PC-3 (cell line): Measurements from ENCODE around the gene NUDT8. TPM values are rescaled to one million over a fixed set of nuclear protein-coding genes. Genes with fewer than 3 reads are reported as not detected.

ENCODE experiments used
- ATAC-seq: fragments of 200-7000 bp; cut with Tn5 transposase; 2 replicates; pipeline ENCODE4 v1.9.1; 2020; ENCODE audit warnings: mild to moderate bottlenecking, moderate library complexity
- BruUV-seq: library from RNA; stranded (reverse); fragments of 400-500 nt; replicated peaks from 2 replicates; lab custom pipeline; 2021; lab: Mats Ljungman, UMichigan
- CTCF ChIA-PET: fragments of 300-600 bp; sonication (Branson Sonifier 250); formaldehyde crosslinking; loops from one replicate; lab custom pipeline; 2022; ENCODE audit warnings: antibody characterized with exemption; lab: Charles Lee
- POLR2A ChIA-PET: fragments of 300-600 bp; sonication (Branson Sonifier 250); formaldehyde crosslinking; loops from one replicate; lab custom pipeline; 2022; ENCODE audit warnings: antibody characterized with exemption; ENCODE audit not compliant: unreplicated experiment; lab: Charles Lee
- DNase-seq: peaks from one replicate; pipeline ENCODE4 v3.0.0-alpha.2; 2015
- H2AFZ ChIP-seq: fragments of 300-600 bp; sonication (generic); 2 replicates; pipeline ENCODE4 v1.6.0; 2016; ENCODE audit warnings: antibody characterized with exemption, low read length
- H3F3A ChIP-seq: fragments of 300-600 bp; sonication (generic); one replicate; pipeline ENCODE4 v1.6.0; 2017; ENCODE audit warnings: antibody characterized with exemption, low read length, control low read depth, mild to moderate bottlenecking; ENCODE audit not compliant: unreplicated experiment
- H3K27ac ChIP-seq: fragments of 300-600 bp; sonication (generic); 2 replicates; pipeline ENCODE4 v1.5.1; 2016; ENCODE audit warnings: mild to moderate bottlenecking, low read length
- H3K27me3 ChIP-seq: fragments of 300-600 bp; sonication (generic); 2 replicates; pipeline ENCODE4 v1.6.1; 2016; ENCODE audit warnings: low read length, mixed read lengths
- H3K36me3 ChIP-seq: fragments of 300-600 bp; sonication (generic); 2 replicates; pipeline ENCODE4 v1.6.1; 2016; ENCODE audit warnings: low read depth, mixed run types, low read length, mixed read lengths
- H3K4me1 ChIP-seq: fragments of 300-600 bp; sonication (generic); 2 replicates; pipeline ENCODE4 v1.5.1; 2016; ENCODE audit warnings: low read length; ENCODE audit not compliant: insufficient read depth
- H3K4me2 ChIP-seq: fragments of 300-600 bp; sonication (generic); 2 replicates; pipeline ENCODE4 v1.6.0; 2016; ENCODE audit warnings: low read length
- H3K4me3 ChIP-seq: fragments of 300-600 bp; sonication (generic); 2 replicates; pipeline ENCODE4 v1.5.1; 2016; ENCODE audit warnings: mild to moderate bottlenecking, low read length, mixed read lengths
- H3K79me2 ChIP-seq: fragments of 300-600 bp; sonication (generic); 2 replicates; pipeline ENCODE4 v1.6.1; 2017; ENCODE audit warnings: low read length, mixed read lengths
- H3K9ac ChIP-seq: fragments of 300-600 bp; sonication (generic); 2 replicates; pipeline ENCODE4 v1.6.0; 2016; ENCODE audit warnings: mild to moderate bottlenecking, low read length
- H3K9me2 ChIP-seq: fragments of 300-600 bp; sonication (generic); replicated peaks from 2 replicates; pipeline ENCODE4 v1.6.1; 2016; ENCODE audit warnings: mixed run types, low read length, mixed read lengths
- H3K9me3 ChIP-seq: fragments of 300-600 bp; sonication (generic); 2 replicates; pipeline ENCODE4 v1.6.1; 2016; ENCODE audit warnings: low read length, mixed read lengths
- H4K20me1 ChIP-seq: fragments of 300-600 bp; sonication (generic); 2 replicates; pipeline ENCODE4 v1.6.1; 2016; ENCODE audit warnings: low read length, mixed read lengths
- CTCF ChIP-seq: fragments of 300-600 bp; sonication (generic); conservative IDR thresholded peaks from 2 replicates; pipeline ENCODE4 v1.5.1; 2017; ENCODE audit warnings: antibody characterized with exemption, low read depth, mild to moderate bottlenecking, low read length
- EZH2 ChIP-seq: fragments of 300-600 bp; sonication (generic); IDR thresholded peaks from one replicate; pipeline ENCODE4 v1.6.1; 2017; ENCODE audit warnings: antibody characterized with exemption, mild to moderate bottlenecking, low read length; ENCODE audit not compliant: unreplicated experiment
- EZH2phosphoT487 ChIP-seq: fragments of 300-600 bp; sonication (generic); IDR thresholded peaks from 2 replicates; pipeline ENCODE4 v1.6.1; 2018; ENCODE audit warnings: mild to moderate bottlenecking, antibody characterized with exemption, low read length, borderline replicate concordance
- intact Hi-C: fragments of 100-400 bp; cut with micrococcal nuclease; formaldehyde crosslinking; loops from 2 replicates; pipeline ENCODE4 v1.9.0; 2023
- total RNA-seq: library from RNA; depleted of rRNA; stranded (reverse); fragments of >200 nt; gene quantifications from 2 replicates; pipeline ENCODE4 v1.2.3, GENCODE V29; 2014

Gene NUDT8
- total RNA-seq, 1 experiment from 2014 or later, result 50.6 TPM

GRCh38 chr11:67609316-67609715 lies 20.4 kb downstream of the NUDT8 start:
- intact Hi-C loops, result no loop called here
- no peaks in the 10 kb centered on the region for H4K20me1 ChIP-seq
- CTCF ChIA-PET, result no interaction called here
- peaks cover 23% of the 10 kb centered on the region for H3K79me2 ChIP-seq
- peaks cover 16% of the 10 kb centered on the region; the same call in 1 of the 2 replicates for H3K4me1 ChIP-seq
- TF ChIP-seq CTCF (no peak), EZH2phosphoT487 (no peak), EZH2 (no peak)
- ATAC-seq (no peak), DNase-seq (no peak)
- no peak overlapping the region for H3K4me3 ChIP-seq
- H3K9me3 ChIP-seq, result no peaks in the 10 kb centered on the region
- no peaks in the 10 kb centered on the region for H3F3A ChIP-seq
- no peak overlapping the region for H3K27ac ChIP-seq
- peaks cover 28% of the 10 kb centered on the region for H3K36me3 ChIP-seq
- POLR2A ChIA-PET, result no interaction called here
- H2AFZ ChIP-seq, result no peak overlapping the region
- no peaks in the 10 kb centered on the region for H3K27me3 ChIP-seq
- BruUV-seq, result no TSS peak
- H3K4me2 ChIP-seq, result no peak overlapping the region
- H3K9ac ChIP-seq, result no peak overlapping the region
- H3K9me2 ChIP-seq, result no peaks in the 10 kb centered on the region

- no peak for DNase-seq
- H3K27me3 ChIP-seq, result no peaks in the 10 kb centered on the region
- peaks cover 23% of the 10 kb centered on the region for H3K79me2 ChIP-seq
- TF ChIP-seq EZH2 (no peak), CTCF (no peak), EZH2phosphoT487 (no peak)
- H4K20me1 ChIP-seq, result no peaks in the 10 kb centered on the region
- H3K27ac ChIP-seq, result no peak overlapping the region
- CTCF ChIA-PET, result no interaction called here
- no peaks in the 10 kb centered on the region for H3F3A ChIP-seq
- no peak overlapping the region for H3K4me3 ChIP-seq
- ATAC-seq, result no peak
- H3K36me3 ChIP-seq, result peaks cover 28% of the 10 kb centered on the region
- H3K9me2 ChIP-seq, result no peaks in the 10 kb centered on the region
- BruUV-seq, result no TSS peak
- no peak overlapping the region for H2AFZ ChIP-seq
- H3K9me3 ChIP-seq, result no peaks in the 10 kb centered on the region
- intact Hi-C loops, result no loop called here
- peak overlapping the region; percentile 97 for H3K4me2 ChIP-seq
- H3K4me1 ChIP-seq, result peaks cover 16% of the 10 kb centered on the region; the same call in 1 of the 2 replicates
- no peak overlapping the region for H3K9ac ChIP-seq
- POLR2A ChIA-PET, result no interaction called here
Measured at GRCh38 chr11:67608486-67608885, 21.3 kb downstream of the NUDT8 start.

GRCh38 chr11:67607507-67607906 lies 22.2 kb downstream of the NUDT8 start:
- intact Hi-C loops, result no loop called here
- no TSS peak for BruUV-seq
- ChIA-PET CTCF (no interaction called here), POLR2A (no interaction called here)
- no peaks in the 10 kb centered on the region for H3K27me3 ChIP-seq
- H3K4me1 ChIP-seq, result peaks cover 16% of the 10 kb centered on the region; the same call in 1 of the 2 replicates
- no peaks in the 10 kb centered on the region for H3F3A ChIP-seq
- peak overlapping the region; percentile 92 for H3K4me3 ChIP-seq
- H3K79me2 ChIP-seq, result peaks cover 23% of the 10 kb centered on the region
- TF ChIP-seq EZH2 (no peak), CTCF (no peak), EZH2phosphoT487 (no peak)
- H3K9me3 ChIP-seq, result no peaks in the 10 kb centered on the region
- no peaks in the 10 kb centered on the region for H4K20me1 ChIP-seq
- DNase-seq, result no peak
- H3K9ac ChIP-seq, result peak overlapping the region; percentile 92
- no peak overlapping the region for H3K27ac ChIP-seq
- peak overlapping the region; percentile 95 for H2AFZ ChIP-seq
- H3K36me3 ChIP-seq, result peaks cover 28% of the 10 kb centered on the region
- no peak for ATAC-seq
- no peaks in the 10 kb centered on the region for H3K9me2 ChIP-seq
- H3K4me2 ChIP-seq, result peak overlapping the region; percentile 97
